H4 (cell line): ENCODE measurements around the gene ME1. TPM values are rescaled to one million over a fixed set of nuclear protein-coding genes. Genes with fewer than 3 reads are reported as not detected.
"Not testable (repeated sequence)": the region's sequence is repeated elsewhere in the genome, so short reads cannot be mapped to it uniquely, and the experiment has no call there.

ENCODE experiments used
- DNase-seq: peaks from one replicate; pipeline ENCODE4 v3.0.0-alpha.2; 2015; ENCODE audit warnings: low spot score
- total RNA-seq: library from RNA; depleted of rRNA; stranded (reverse); fragments of >200 nt; shearing (Covaris generic); gene quantifications from 2 replicates; pipeline ENCODE4 v1.2.3, GENCODE V29; 2014

ME1 gene
- total RNA-seq, 1 experiment from 2014 or later, result 53.1 TPM

DNA sequence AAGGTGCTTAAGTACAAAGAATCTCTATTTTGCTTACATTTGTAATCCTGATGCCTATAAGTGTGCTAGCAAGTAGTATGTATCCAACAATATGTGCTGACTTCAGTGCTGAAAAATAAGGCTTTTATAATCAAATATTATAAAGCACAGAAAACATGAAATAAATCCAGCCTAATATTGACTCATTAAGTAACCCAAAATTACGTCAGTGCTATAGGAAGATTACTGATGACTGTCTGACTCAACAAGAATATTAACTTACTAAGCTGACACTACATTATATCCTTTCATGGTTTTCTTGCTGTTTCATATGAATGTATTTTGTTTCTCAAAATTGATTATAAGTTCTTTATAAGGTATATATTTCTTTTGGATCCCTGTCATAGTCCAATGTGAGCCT, 76.1 kb downstream of the ME1 start:
- DNase-seq, result no peak

DNA sequence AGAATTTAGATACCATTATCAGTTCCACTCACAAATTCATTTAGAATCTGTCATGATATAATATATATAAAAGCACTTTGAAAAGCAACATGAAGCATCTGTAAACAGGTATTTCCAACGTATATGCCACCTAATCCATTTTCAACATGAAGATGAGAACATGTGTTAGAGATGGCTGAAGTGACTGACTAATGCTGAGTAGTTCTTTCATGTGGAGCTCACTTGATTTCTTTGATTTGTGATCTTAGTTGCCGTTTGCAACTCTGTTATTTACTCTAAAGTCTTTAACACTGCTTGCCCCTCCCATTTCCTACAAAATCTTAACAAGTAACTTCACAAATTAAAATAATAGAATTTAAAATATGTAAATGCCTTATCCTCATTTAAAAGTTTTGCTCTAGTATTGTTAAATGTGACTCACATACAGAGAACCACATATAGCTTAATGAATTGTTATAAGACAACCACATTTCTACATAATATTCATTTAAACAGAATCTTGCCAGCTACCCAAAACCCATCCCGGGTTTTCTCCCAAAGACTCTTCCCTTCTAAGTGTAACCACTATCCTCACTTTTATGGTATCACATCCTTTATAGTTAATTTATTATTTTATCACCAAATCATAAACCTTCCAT, 78.3 kb downstream of the ME1 start:
- DNase-seq, result no peak

DNA sequence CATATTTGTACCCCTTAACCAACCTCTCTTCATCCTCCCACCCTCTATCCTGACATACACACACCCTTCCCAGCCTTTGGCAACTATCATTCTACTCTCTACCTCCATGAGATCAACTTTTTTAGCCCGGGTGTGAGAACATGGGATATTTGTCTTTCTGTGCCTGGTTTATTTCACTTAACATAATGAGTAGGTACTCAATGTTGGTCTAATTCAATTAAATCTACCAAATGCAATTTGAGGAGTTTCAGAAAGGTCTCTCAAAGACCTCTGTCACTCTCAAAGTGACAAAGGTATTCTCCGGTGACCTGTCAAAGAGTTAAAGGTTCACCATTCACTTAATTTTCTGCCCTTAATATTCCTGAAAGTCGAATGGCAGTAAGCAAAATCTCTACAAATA, 87.7 kb downstream of the ME1 start:
- DNase-seq, result no peak

DNA sequence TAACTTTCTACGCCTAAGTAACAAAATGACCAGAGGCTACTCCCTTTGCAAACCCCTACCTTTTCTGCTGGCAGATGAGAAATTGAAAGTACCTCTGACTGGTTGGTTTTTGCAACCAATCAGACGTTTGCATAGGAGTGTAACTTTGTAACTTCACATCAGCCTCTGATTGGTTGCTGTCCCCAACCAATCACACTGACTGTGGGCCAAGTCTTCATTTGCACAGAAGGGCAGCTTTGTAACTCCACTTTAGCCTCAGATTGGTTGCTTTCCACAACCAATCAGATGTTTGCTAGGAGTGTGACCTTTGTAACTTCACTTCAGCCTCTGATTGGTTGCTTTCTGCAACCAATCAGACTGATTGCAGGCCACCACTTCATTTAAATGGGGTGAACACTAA, 89.1 kb downstream of the ME1 start:
- no peak for DNase-seq

DNA sequence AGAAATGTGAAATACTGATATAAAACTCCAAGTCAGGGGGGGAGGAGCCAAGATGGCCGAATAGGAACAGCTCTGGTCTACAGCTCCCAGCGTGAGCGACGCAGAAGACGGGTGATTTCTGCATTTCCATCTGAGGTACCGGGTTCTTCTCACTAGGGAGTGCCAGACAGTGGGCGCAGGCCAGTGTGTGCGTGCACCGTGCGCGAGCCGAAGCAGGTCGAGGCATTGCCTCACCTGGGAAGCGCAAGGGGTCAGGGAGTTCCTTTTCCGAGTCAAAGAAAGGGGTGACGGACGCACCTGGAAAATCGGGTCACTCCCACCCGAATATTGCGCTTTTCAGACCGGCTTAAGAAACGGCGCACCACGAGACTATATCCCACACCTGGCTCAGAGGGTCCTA, 96.9 kb downstream of the ME1 start:
- DNase-seq, result not testable (repeated sequence)

DNA sequence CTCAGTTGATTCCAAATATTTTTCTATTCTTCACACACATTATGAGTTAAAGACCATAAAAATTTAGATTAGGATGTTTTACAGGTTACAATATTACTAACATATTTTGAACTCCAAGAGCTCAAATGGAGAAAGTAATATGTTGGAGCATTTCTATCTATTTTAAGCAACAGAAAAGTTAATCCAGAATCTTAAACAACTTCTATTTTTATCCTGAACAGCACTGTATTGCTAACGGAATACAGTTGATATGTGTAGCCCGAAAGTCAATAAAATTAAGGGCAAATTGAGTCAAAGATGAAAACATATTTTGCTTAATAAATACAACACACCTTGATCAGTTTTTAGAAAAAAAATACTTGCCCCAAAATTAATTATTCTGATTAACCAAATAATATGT, 97.4 kb downstream of the ME1 start:
- DNase-seq, result no peak

DNA sequence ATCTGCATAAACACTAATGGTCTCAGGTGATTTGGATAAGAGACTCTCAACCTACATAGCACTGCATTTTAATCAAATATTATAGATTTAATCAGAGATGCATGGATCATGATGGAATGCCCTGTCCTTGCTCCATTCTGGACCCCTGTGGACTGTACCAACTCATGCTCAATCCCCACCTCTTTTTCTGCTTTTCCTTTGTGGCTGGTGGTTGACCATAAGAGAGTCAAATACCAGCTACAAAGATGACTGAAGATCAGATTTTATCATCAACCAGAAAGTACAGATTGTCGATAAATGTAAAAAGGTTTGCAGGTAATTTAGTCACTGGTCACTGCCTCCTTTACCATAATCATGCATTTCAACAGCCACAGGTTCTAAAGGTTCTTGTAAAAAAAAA, 116.2 kb downstream of the ME1 start:
- no peak for DNase-seq

DNA sequence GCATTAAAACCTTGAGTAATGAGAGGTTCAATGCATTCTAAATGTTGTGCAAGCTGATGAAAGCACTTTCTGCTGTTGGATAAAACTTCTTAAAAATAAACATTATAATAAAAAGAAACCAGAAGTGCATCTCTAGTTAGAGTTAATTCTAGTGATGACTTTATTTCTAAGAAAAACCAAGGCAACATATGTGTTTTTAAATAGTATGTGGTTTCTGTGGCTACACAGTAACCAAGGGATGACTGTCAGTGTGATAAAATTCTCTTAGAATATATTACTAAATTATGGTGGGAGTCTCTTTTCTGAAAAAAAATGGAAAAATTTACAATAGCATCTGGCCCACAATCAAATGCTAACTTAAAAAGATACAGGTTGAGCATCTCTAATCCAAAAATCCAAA, 117.0 kb downstream of the ME1 start:
- DNase-seq, result no peak

DNA sequence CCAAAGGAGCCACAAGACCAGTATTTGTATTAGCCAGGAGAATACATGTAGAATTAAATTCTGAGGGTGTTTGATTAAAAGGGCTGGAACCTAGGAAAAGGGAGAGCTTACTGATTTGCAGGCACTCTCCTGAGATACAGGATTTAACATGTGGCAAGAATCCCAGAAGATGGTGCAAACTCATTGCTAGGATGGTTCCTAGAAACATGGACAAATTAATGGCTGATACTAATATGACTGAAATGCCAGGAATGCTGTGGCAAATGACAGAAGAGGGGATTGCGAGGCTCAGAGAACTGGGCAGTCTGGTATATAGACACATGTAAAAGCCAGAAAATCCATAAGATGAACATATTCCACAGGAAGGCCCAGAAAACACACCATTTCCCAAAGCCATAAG, 119.6 kb downstream of the ME1 start:
- no peak for DNase-seq

DNA sequence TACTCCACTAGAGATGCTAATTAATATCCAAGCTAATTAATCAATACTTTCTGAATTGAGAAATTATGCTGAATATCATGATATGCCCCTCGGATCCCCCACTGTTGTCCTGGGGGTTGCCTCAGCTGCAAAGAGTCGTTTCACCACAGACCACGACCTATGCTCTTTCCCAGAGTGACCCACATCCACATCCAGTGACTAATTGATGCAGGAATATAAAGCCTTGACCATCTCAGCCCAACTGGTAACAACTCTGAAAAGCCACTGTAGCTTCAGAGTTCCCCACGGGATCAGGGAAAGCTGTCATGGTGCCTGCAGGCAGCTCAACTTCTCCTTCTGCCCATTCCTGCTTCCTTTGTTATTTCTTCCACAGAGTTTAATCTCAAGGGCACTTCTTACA, 120.8 kb downstream of the ME1 start:
- no peak for DNase-seq

DNA sequence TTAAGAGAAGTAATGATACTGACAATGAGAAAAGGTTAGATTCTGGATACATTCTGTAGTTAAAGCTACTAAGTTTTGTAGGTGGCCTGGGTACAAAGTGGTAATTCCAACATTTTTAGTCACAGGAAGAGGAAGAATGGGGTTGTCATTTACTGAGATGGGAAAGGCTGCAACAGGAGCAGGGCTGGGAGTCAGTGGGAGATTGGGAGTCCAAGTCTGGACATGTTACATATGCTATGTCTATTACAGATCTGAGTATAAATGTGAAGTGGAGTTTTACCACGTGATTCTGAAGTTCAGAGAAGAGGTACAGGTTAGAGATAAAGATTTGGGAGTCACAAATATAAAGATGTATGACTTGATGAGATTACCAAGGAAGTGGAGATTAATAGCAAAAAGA, 121.5 kb downstream of the ME1 start:
- no peak for DNase-seq

DNA sequence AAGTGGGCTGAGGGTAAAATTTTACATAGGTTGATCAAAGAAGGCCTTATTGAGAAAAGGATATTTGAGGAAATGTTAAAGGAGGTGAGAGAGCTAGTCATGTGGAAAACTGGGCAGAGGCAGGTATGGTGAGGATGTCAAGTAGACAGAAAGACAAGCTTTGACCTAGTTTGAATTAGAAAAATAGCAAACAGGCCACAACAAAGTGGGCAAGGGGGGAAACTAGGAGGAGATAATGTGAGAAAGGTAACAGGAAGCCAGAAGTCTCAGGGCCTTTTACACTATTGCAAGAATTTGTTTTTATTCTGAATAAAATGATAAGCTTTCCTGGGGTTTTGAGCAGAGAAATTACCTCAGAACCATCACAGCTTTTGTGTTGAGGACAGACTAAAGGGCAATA, 122.0 kb downstream of the ME1 start:
- DNase-seq, result no peak

DNA sequence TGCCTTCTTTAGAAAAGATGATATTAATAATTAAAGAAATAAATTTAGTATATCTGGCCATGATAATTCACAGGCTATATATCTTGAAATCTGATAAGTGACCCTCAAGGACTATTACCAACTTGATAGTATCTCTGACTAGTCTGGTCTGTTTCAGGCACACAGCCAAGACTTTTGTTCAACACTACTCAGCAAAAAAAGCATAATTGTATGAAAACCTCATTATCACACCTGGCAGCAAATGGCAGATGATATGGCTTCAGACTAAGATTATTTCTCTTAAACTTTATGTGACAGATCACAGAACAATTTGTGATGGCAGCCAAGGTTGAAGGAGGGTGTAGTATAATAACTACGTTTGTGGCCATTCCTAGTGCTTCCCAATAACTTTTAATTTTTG, 123.0 kb downstream of the ME1 start:
- no peak for DNase-seq

DNA sequence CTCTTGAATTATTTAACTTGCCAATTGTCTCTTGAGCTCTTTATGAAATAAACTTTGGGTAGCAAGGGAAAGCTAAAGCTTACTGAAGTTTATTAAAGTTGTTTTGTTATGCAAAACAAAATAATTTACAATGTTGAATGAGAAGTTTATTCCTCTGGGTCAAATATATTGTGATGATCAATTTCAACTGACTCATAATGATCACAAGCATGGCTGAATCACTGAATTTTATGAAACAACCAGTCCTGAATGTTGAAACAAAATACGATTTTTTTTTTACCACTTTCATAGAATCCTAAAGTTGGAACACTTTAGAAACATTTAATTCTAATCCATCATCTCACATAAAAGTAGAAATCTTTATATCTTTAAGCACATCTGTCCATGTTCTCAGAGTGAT, 127.4 kb downstream of the ME1 start:
- DNase-seq, result no peak

DNA sequence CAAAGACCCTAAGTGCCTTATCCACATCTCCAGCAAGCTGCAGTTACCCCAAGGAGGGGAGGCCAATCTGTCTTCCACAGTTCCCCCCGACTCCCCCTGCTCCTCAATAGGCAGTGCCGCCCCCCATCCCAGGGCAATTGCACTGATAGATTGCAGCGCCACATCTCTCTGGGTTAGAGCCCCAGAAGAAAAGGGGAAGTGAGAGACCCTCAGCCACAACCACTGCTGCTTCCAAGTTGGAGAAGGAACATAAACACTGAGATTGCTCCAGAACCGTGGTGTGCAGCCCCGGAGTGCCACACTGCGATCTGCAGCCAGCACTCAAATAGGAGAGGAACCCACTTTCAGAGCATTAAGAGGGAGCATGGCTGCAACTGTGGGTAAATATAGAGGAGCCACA, 136.2 kb downstream of the ME1 start:
- no peak for DNase-seq

DNA sequence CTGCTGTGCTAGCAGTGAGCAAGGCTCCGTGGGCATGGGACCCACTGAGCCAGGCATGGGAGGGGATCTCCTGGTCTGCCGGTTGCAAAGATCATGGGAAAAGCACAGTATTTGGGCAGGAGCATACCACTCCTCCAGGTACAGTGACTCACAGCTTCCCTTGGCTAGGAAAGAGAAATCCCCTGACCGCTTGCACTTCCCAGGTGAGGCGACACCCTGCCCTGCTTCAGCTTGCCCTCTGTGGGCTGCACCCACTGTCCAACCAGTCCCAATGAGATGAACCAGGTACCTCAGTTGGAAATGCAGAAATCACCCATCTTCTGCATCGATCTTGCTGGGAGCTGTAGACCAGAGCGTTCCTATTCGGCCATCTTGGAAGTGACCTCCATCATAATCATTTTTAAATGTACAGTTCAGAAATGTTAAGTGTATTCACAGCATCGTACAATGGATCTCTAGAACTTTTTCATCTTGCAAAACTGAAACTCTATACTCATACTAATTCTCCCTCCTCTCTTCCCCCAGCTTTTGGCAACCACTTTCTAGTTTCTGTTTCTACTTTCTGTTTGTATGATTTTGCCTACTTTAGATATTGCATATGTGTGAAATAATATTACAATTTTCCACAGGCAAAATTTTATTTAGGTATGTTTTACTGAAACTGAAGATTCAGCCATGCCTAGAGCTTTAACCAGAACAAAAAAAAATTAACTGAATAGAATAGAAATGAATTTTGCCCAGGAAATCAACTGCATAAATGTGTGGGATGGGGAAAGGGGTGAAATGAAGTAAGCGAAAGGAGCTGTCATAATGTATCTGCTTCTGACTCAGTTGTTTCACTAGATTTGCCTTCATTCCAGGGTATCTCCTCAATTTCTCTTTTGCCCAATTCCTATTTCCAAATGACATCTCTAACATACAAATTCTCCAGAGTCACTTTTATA, 137.7 kb downstream of the ME1 start:
- DNase-seq, result no peak

DNA sequence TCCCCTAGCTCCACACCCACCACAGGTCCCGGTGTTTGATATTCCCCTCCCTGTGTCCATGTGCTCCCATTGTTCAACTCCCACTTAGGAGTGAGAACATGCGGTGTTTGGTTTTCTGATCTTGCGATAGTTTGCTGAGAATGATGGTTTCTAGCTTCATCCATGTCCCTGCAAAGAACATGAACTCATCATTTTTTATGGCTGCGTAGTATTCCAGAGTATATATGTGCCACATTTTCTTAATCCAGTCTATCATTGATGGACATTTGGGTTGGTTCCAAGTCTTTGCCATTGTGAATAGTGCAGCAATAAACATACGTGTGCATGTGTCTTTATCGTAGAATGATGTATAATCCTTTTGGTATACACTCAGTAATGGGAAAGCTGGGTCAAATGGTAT, 143.6 kb downstream of the ME1 start:
- not testable (repeated sequence) for DNase-seq

DNA sequence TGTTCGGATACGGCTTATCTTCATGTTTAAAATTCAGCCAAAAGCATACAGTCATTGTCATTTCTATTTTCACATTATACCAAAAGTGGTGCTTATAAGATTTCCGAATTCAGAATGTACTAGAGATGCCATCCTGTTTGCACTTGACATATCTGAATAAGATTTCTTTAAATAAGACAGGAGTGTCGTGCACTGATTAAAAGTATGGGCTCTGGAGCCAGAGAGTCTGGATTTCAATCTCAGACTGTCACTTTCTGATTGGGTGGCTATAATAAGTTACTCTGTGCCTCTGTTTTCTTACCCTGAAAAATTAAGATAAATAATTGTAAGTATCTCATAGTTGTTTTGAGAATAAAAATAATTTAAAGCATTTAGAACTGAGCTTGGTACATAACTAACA, 144.9 kb downstream of the ME1 start:
- no peak for DNase-seq

DNA sequence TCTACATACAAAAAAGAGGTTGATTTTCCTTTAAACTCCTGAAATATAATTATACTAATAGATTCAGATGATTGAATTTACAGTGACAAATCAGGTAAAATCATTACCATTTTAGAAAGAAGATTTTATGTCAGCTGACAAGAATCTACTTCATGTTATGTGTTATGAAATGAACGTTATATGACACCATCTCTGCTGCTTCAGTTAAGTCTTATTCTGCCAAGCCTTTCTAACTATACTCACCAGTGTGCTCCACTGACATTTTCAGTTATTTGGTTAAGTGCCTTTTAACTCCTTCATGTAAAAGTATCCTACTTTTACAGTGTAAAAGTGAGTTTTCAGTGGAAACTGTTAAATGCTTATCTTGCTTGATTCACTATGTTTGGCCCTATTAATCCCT, 157.3 kb downstream of the ME1 start:
- DNase-seq, result no peak

DNA sequence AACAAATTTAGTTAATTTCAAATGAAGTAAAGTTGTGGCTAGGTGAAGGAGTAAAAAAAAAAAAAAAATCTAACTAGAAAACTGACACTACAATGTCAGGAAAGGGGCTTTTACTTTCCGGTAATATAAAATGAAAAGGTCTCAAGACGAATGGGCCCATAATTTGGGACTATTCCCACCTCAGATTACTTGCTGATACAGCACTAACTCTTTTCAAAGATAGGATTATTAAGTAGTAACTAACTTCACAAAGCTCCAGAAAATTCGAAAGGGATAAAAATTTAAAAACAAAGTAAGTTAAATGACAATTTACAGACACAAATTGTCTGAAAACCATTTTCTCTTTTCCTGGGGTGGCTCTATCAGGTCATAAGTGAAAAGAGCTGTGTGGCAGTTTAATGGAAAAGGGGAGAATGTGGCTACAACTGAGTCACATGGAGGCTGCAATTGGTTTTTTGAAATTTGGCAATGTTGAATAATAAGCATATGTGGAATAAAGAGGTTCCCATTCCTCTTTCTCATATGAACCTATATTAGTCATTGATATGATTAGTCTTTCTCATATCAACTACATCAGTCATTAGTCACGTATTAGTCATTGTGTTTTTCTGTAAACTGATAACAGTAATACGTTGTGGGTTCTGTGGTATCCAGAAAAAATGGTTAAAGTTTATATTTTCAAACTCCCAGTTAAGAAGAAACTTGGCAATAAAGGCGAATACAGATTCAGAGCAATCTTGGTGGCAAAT, 159.7 kb downstream of the ME1 start:
- DNase-seq, result peak; percentile 23

DNA sequence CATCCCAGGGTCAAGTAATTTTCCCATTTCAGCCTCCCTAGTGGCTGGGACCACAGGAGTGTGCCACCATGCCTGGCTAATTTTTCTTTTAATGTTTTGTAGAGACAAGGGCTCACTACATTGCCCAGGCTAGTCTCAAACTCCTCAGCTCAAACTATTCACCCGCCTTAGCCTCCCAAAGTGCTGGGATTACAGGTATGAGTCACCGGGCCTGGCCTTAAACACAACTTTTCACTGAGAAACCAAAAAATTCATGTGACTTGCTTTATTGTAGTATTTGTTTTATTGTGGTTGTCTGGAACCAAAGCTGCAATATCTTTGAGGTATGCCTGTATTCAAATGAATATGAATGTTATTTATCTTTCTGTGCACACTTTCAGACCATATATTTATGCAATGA, 165.5 kb downstream of the ME1 start:
- peak; percentile 26 for DNase-seq

DNA sequence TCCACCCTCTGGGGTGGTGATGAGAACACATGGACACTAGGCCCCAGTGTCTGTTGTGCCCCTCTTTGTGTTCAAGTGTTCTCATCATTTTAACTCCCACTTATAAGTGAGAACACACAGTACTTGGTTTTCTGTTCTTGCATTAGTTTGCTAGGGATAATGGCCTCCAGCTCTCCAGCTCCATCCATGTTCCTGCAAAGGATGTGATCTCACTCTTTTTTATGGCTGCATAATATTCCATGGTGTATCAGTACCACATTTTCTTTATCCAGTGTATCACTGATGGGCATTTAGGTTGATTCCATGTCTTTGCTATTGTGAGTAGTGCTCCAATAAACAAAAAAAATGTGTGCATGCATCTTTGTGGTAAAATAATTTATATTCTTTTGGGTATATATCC, 170.3 kb downstream of the ME1 start:
- DNase-seq, result no peak

DNA sequence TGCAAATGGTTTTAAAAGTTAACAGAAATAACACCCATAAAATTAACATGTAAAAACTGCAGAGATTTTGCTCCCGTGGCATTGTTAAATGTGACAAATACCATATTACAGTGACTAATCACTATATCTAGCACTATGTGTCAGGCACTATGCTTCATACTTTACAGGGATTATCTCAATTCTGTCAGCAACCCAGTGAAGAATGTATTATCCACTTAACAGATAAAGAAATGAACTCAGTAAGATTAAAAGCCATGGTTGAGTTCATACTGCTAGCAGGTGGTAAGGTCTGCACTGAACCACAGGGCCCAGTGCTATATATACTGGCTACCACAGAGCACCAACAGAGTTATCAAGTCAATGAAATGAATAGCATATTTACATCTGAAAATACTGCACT, 172.3 kb downstream of the ME1 start:
- no peak for DNase-seq
